ENCODE data around the gene LYSMD2.
A peak's percentile ranks its signal among the peaks of the same experiment; 100 is the strongest.
"Not testable (repeated sequence)": the region's sequence is repeated elsewhere in the genome, so short reads cannot be mapped to it uniquely, and the experiment has no call there.

Gene LYSMD2, protein sequence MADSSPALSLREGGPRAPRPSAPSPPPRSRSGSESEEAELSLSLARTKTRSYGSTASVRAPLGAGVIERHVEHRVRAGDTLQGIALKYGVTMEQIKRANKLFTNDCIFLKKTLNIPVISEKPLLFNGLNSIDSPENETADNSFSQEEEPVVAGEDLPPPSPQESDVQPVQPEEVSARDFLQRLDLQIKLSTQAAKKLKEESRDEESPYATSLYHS

GRCh38 chr15:51737522-51738305 lies at the start of gene LYSMD2:
Gene LYSMD2, minus strand, starts transcription at chr15:51737655. Its CDS starts 33 bp downstream, at chr15:51737622.
- H3K27me3 Mint-ChIP-seq: no peaks in the 10 kb centered on the region
- H3K36me3 Mint-ChIP-seq: peaks cover 6 to 12% of the 10 kb centered on the region in 2 donors
- no peaks in the 10 kb centered on the region for H3K9me3 Mint-ChIP-seq
- DNase-seq (peak; percentile 54), ATAC-seq (replicated peaks) (peak; percentile 29 to 43)
- peak within 1 kb of the TSS; percentile 85 to 88 for H3K4me3 Mint-ChIP-seq
- peak within 1 kb of the TSS; percentile 91 for H3K27ac Mint-ChIP-seq
- peaks cover 35 to 57% of the 10 kb centered on the region in 2 donors for H3K4me1 Mint-ChIP-seq

DNA sequence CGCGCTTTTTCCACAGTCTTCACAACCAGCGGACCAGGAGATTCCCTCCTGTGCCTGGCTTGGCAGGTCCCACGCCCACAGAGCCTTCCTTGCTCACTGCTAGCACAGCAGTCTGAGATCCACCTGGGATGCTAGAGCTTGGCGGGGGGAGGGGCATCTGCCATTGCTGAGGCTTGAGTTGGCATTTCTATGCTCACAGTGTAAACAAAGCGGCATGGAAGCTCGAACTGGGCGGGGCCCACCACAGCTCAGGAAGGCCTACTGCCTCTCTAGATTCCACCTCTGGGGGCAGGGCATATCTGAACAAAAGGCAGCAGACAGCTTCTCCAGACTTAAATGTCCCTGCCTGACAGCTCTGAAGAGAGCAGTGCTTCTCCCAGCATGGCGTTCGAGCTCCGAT lies 49.7 kb upstream of the LYSMD2 start:
- not testable (repeated sequence) for ATAC-seq (replicated peaks); H3K9me3 Mint-ChIP-seq; H3K4me3 Mint-ChIP-seq; H3K27me3 Mint-ChIP-seq; DNase-seq; H3K27ac Mint-ChIP-seq; H3K4me1 Mint-ChIP-seq
- peaks cover 9 to 20% of the 10 kb centered on the region in 2 donors for H3K36me3 Mint-ChIP-seq

DNA sequence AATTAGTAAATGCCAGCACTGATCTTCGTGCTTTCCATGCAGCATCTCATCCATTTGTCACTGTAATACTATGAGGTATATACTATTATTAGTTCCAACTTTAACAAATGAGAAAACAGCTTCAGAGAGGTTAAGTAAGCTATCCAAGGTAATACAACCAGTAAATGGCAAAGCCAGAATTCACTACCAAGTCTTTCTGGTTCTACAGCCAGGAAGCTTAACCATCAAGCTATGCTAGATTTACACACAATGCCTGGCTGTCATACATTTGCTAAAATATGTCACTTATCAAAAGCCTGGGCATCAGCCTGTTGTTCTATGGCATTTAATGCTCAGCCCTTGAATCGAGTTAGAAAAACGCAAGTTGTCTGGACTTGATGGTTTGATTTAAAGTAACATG lies 46.5 kb upstream of the LYSMD2 start:
- Mint-ChIP-seq H3K27me3 (no peaks in the 10 kb centered on the region), H3K36me3 (peaks cover 13 to 31% of the 10 kb centered on the region in 2 donors), H3K9me3 (no peaks in the 10 kb centered on the region), H3K27ac (no peak overlapping the region), H3K4me1 (peaks cover 0 to 3% of the 10 kb centered on the region in 2 donors), H3K4me3 (no peak overlapping the region)
- no peak for DNase-seq
- no peak for ATAC-seq (replicated peaks)

GRCh38 chr15:51782357-51782896 lies 45.0 kb upstream of the LYSMD2 start:
- no peaks in the 10 kb centered on the region for H3K27me3 Mint-ChIP-seq
- no peak overlapping the region for H3K27ac Mint-ChIP-seq
- no peak overlapping the region for H3K4me3 Mint-ChIP-seq
- H3K4me1 Mint-ChIP-seq: peaks cover 0 to 3% of the 10 kb centered on the region in 2 donors
- H3K36me3 Mint-ChIP-seq: peaks cover 11 to 26% of the 10 kb centered on the region in 2 donors
- no peak for ATAC-seq (replicated peaks)
- no peaks in the 10 kb centered on the region for H3K9me3 Mint-ChIP-seq
- no peak for DNase-seq

GRCh38 chr15:51781506-51781905 lies 44.1 kb upstream of the LYSMD2 start:
- Mint-ChIP-seq H3K27me3 (no peaks in the 10 kb centered on the region), H3K4me1 (peaks cover under 1 to 6% of the 10 kb centered on the region in 2 donors), H3K4me3 (no peak overlapping the region), H3K36me3 (peaks cover 11 to 25% of the 10 kb centered on the region in 2 donors), H3K27ac (peak overlapping the region; percentile 26), H3K9me3 (no peaks in the 10 kb centered on the region)
- no peak for DNase-seq
- peak in 1 of 2 donors; percentile 63 for ATAC-seq (replicated peaks)

GRCh38 chr15:51780636-51781035 lies 43.2 kb upstream of the LYSMD2 start:
- Mint-ChIP-seq H3K27ac (no peak overlapping the region), H3K9me3 (no peaks in the 10 kb centered on the region), H3K27me3 (no peaks in the 10 kb centered on the region), H3K4me3 (no peak overlapping the region), H3K36me3 (peaks cover 11 to 25% of the 10 kb centered on the region in 2 donors), H3K4me1 (peaks cover 8 to 11% of the 10 kb centered on the region in 2 donors)
- DNase-seq: no peak
- no peak for ATAC-seq (replicated peaks)

DNA sequence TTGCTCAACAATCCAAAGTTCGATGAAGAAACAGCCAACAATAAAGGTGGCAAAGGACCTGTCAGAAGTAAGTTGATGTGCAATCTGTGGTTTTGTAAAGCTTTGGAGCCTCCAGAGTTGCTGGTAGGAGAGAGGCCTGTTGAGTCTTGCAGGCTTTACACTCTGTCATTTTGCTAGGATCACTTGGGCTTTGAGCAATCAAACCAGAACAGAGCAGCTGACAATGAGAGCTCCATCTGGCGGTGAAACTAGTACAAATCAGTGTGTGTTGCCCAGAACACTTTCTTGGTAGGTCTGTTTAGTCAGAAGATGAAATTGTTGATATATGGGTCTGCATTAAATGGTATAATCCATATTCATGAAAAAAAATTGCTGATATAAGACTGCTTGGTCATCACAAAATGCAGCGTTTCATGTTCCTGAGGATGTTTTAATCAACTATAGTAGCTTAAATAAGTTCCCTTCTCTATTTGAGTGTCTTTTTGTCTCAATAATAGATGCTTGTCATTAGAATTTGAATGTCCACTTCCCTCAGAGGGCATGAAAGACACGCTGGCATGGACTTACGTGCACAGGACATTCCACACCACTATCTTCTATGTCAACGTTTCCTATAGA lies 39.6 kb upstream of the LYSMD2 start:
- ATAC-seq (replicated peaks): peak; percentile 90 to 93
- Mint-ChIP-seq H3K27ac (no peak overlapping the region), H3K27me3 (no peaks in the 10 kb centered on the region), H3K4me1 (peaks cover 8 to 11% of the 10 kb centered on the region in 2 donors), H3K36me3 (peaks cover 6 to 27% of the 10 kb centered on the region in 2 donors), H3K9me3 (no peaks in the 10 kb centered on the region), H3K4me3 (no peak overlapping the region)
- DNase-seq: peak; percentile 47

GRCh38 chr15:51775967-51776816 lies 38.7 kb upstream of the LYSMD2 start:
- Mint-ChIP-seq H3K27me3 (no peaks in the 10 kb centered on the region), H3K36me3 (peaks cover 3 to 23% of the 10 kb centered on the region in 2 donors), H3K27ac (peak overlapping the region; percentile 85), H3K4me1 (peaks cover 8% of the 10 kb centered on the region in 2 donors), H3K4me3 (no peak overlapping the region), H3K9me3 (no peaks in the 10 kb centered on the region)
- ATAC-seq (replicated peaks) (peak; percentile 69 to 80), DNase-seq (peak; percentile 29)

DNA sequence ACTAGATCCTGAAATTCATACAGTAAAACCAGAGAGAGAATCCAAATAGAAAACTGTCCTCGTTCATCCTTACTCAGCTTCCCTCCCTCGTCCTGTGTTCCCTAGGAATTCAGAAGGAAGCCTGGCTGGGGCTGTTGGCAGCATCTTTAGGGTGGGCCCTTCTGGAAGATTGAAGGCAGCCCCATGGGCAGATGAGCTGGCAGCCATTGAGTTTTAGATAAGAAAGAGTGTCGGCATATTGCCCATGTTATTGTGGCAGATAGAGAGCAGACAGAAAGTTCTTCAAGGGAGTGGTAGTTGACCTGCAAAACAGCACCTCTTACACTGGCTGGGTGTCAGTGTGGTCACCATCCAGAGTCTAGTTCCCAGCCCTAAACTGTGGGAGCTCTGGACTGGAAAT lies 37.5 kb upstream of the LYSMD2 start:
- no peak for DNase-seq
- Mint-ChIP-seq H3K27me3 (no peaks in the 10 kb centered on the region), H3K9me3 (no peaks in the 10 kb centered on the region), H3K27ac (no peak overlapping the region), H3K4me1 (peaks cover 8 to 9% of the 10 kb centered on the region in 2 donors), H3K36me3 (peaks cover 6 to 24% of the 10 kb centered on the region in 2 donors), H3K4me3 (no peak overlapping the region)
- ATAC-seq (replicated peaks): no peak

- Mint-ChIP-seq H3K4me3 (no peak overlapping the region), H3K9me3 (peaks cover 0 to 2% of the 10 kb centered on the region in 2 donors), H3K27me3 (no peaks in the 10 kb centered on the region), H3K4me1 (peaks cover 11 to 17% of the 10 kb centered on the region in 2 donors), H3K36me3 (peaks cover 15 to 33% of the 10 kb centered on the region in 2 donors), H3K27ac (no peak overlapping the region)
- ATAC-seq (replicated peaks): no peak
- DNase-seq: no peak
These were observed 34.3 kb upstream of the LYSMD2 start for GRCh38 chr15:51771773-51772172.

GRCh38 chr15:51770902-51771301 lies 33.4 kb upstream of the LYSMD2 start:
- no peak for DNase-seq
- Mint-ChIP-seq H3K4me1 (peaks cover 7 to 10% of the 10 kb centered on the region in 2 donors), H3K36me3 (peaks cover 15 to 36% of the 10 kb centered on the region in 2 donors), H3K4me3 (no peak overlapping the region), H3K9me3 (peaks cover 0 to 2% of the 10 kb centered on the region in 2 donors), H3K27me3 (no peaks in the 10 kb centered on the region), H3K27ac (no peak overlapping the region)
- ATAC-seq (replicated peaks): no peak

DNA sequence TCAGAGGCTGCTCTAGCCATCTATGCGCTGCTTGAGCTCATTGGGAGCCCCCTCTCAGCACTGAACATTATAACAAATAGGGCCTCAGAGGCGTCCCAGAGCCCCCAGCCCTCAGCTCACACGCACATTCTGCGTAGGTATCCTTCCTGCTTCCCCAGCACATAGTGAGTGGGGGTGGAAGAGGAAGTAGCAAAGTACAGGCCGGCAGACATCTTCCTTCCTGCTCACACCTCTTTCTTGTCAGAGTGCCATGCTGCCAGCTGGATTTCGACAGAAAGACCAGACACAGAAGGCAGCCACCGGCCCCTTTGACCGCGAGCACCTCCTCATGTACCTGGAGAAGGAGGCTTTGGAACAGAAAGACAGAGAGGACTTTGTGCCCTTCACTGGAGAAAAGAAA lies 30.6 kb upstream of the LYSMD2 start:
- Mint-ChIP-seq H3K4me1 (peaks cover 7 to 9% of the 10 kb centered on the region in 2 donors), H3K4me3 (no peak overlapping the region), H3K36me3 (peaks cover 12 to 25% of the 10 kb centered on the region in 2 donors), H3K9me3 (peaks cover 0 to 2% of the 10 kb centered on the region in 2 donors), H3K27me3 (no peaks in the 10 kb centered on the region), H3K27ac (peak overlapping the region; percentile 68)
- DNase-seq (no peak), ATAC-seq (replicated peaks) (peak; percentile 78 to 79)

DNA sequence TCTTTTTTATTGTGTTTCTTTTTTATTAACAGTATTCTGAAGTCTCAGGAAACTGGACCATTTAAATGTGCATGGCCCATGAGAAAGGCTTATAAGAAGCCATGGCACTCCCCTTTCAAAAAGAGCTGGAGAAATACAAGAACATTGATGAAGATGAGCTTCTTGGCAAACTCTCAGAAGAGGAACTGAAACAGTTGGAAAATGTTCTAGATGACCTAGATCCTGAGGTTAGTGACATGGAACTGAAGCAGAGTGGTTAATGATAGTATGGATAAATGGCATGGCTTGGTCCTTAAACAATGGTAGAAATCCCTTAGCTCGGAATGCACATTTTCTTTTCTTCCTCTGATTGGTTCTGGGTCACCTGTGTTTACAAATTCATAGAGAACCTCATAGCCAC lies 28.9 kb upstream of the LYSMD2 start:
- Mint-ChIP-seq H3K27ac (no peak overlapping the region), H3K4me1 (peaks cover 7 to 9% of the 10 kb centered on the region in 2 donors), H3K36me3 (peaks cover 12 to 19% of the 10 kb centered on the region in 2 donors), H3K4me3 (no peak overlapping the region), H3K27me3 (no peaks in the 10 kb centered on the region), H3K9me3 (peaks cover 0 to 2% of the 10 kb centered on the region in 2 donors)
- no peak for DNase-seq
- no peak for ATAC-seq (replicated peaks)

All from stimulated activated naive B cell treated with anti-CD40 and anti-IgM and Interleukin-4, amounts not matched to agents 10 μg/mL and 1 μg/mL and 100 μg/mL, for 72 hours (primary cell).